ENCODE results near the gene SPAG16.

DNA sequence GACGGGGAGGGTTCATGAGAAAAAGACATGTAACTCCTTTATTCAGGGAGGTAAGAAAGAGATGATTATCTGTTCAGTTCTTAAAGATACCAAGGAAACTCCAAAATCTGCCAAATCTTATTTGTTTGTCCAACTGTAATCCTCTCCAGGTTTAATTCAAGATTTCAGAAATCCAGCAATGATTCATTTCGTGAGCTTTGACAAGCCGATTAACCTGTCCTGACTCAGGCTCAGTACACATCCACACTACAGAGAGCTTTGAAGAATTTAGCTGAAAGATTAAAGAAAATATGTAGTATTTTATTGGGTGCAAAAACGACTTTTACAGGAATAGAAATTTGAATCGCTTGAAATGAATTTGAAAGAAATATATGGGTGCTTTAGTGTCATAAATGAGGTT, 1.1 kb downstream of the SPAG16 start:
- no peak for TF ChIP-seq E2F4 (CRISPR knock-in tag; IDR thresholded peaks at IDR 0.05; ENCODE audit: borderline replicate concordance, low read depth)
- TF ChIP-seq NR3C1 (CRISPR knock-in tag; conservative IDR thresholded peaks at IDR 0.05; ENCODE audit: low read depth): no peak
- no peak for TF ChIP-seq IRF2 (CRISPR knock-in tag; IDR thresholded peaks at IDR 0.05; ENCODE audit: borderline replicate concordance, low read depth)
- TF ChIP-seq CTCF (IDR thresholded peaks at IDR 0.05): no peak
- TF ChIP-seq, protein P1, sequence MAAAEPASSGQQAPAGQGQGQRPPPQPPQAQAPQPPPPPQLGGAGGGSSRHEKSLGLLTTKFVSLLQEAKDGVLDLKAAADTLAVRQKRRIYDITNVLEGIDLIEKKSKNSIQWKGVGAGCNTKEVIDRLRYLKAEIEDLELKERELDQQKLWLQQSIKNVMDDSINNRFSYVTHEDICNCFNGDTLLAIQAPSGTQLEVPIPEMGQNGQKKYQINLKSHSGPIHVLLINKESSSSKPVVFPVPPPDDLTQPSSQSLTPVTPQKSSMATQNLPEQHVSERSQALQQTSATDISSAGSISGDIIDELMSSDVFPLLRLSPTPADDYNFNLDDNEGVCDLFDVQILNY (CRISPR knock-in tag; IDR thresholded peaks at IDR 0.05): no peak
- TF ChIP-seq, protein P2, sequence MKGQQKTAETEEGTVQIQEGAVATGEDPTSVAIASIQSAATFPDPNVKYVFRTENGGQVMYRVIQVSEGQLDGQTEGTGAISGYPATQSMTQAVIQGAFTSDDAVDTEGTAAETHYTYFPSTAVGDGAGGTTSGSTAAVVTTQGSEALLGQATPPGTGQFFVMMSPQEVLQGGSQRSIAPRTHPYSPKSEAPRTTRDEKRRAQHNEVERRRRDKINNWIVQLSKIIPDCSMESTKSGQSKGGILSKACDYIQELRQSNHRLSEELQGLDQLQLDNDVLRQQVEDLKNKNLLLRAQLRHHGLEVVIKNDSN (CRISPR knock-in tag; IDR thresholded peaks at IDR 0.05): no peak
- no peak for TF ChIP-seq ESRRA (CRISPR knock-in tag; IDR thresholded peaks at IDR 0.05; ENCODE audit: borderline replicate concordance)
- TF ChIP-seq, protein P3, sequence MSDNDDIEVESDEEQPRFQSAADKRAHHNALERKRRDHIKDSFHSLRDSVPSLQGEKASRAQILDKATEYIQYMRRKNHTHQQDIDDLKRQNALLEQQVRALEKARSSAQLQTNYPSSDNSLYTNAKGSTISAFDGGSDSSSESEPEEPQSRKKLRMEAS (CRISPR knock-in tag; IDR thresholded peaks at IDR 0.05): no peak
- TF ChIP-seq CBFB (CRISPR knock-in tag; IDR thresholded peaks at IDR 0.05; ENCODE audit: low read depth): no peak
- no peak for TF ChIP-seq SMAD3 (CRISPR knock-in tag; IDR thresholded peaks at IDR 0.05; ENCODE audit: borderline replicate concordance)
